ENCODE data around the gene KLC3. TPM values are rescaled to one million over a fixed set of nuclear protein-coding genes. Genes with fewer than 3 reads are reported as not detected.

Gene KLC3
- polyA plus RNA-seq, 1 of the 3 experiments (the other 2 are of a cell fraction) = 1.2 TPM

DNA sequence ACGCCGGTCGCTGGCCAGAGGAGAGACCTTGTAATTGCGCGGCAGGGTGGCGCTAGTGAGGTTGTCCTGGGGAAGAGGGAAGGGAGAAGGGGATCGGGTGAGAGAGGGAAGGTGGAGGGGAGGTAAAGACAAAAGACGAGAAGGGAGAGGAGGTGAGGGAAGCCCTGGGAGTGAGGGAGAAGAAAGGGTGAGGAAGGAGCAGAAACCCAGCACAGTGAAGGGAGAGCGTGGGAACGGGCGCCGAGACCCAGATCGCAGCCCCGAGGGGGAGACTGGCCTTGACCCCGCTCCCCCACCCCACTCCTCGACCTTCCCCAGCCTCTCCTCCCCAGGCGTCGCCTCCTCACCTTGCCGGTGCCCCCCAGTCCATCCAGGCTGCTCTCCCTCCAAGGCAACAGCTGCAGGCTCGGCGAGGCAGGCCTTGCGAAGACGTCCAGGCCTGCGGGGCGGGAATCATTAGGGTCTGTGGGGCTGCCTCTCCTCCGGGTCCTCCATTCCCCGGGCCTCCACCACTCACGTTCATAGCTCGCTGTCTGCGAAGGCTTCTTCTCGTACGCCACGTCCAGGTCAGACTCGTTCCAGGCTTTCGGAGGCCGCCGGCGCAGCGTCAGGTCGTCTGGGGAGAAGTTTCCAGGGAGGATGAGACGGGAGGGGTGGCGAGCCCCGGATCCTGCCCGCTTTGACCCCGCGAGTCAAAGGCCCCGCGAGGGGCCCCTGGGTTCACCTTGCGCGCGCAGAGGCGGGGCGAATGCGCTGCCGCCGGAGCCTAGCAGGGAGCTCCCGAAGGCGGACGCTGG is 55.5 kb downstream of the KLC3 start:
- H3K9ac ChIP-seq = no peak overlapping the region
- H3K27ac ChIP-seq (ENCODE audit: low read depth in 2 of 2, low read length in 1 of 2) = no peak overlapping the region
- H3K36me3 ChIP-seq (replicated peaks in 1 of 2; ENCODE audit: control insufficient read depth in 1 of 2, insufficient read depth in 2 of 2, low read length in 1 of 2) = peaks cover 0 to 13% of the 10 kb centered on the region in 2 experiments
- no peaks in the 10 kb centered on the region for H3K9me3 ChIP-seq
- no peak overlapping the region for H2AFZ ChIP-seq (ENCODE audit: low read depth)
- ChIA-PET POLR2A (no interaction called here), CTCF (no interaction called here)
- TF ChIP-seq MXI1 (IDR thresholded peaks at IDR 0.05; ENCODE audit: low read depth, low read length) = no peak
- TF ChIP-seq, protein P1, sequence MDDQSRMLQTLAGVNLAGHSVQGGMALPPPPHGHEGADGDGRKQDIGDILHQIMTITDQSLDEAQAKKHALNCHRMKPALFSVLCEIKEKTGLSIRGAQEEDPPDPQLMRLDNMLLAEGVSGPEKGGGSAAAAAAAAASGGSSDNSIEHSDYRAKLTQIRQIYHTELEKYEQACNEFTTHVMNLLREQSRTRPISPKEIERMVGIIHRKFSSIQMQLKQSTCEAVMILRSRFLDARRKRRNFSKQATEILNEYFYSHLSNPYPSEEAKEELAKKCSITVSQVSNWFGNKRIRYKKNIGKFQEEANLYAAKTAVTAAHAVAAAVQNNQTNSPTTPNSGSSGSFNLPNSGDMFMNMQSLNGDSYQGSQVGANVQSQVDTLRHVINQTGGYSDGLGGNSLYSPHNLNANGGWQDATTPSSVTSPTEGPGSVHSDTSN (IDR thresholded peaks at IDR 0.05) = no peak
- TF ChIP-seq RXRA (IDR thresholded peaks at IDR 0.05; ENCODE audit: borderline replicate concordance, low read depth) = no peak
- TF ChIP-seq FOXJ3 (CRISPR knock-in tag; IDR thresholded peaks at IDR 0.05) = no peak
- no peak for TF ChIP-seq FOSL2 (IDR thresholded peaks at IDR 0.05; ENCODE audit: borderline replicate concordance, low read depth)
- TF ChIP-seq GABPA (IDR thresholded peaks at IDR 0.05; ENCODE audit: low read depth) = no peak
- no peak for TF ChIP-seq RAD21 (IDR thresholded peaks at IDR 0.05; ENCODE audit: low read length)
- TF ChIP-seq, protein P2, sequence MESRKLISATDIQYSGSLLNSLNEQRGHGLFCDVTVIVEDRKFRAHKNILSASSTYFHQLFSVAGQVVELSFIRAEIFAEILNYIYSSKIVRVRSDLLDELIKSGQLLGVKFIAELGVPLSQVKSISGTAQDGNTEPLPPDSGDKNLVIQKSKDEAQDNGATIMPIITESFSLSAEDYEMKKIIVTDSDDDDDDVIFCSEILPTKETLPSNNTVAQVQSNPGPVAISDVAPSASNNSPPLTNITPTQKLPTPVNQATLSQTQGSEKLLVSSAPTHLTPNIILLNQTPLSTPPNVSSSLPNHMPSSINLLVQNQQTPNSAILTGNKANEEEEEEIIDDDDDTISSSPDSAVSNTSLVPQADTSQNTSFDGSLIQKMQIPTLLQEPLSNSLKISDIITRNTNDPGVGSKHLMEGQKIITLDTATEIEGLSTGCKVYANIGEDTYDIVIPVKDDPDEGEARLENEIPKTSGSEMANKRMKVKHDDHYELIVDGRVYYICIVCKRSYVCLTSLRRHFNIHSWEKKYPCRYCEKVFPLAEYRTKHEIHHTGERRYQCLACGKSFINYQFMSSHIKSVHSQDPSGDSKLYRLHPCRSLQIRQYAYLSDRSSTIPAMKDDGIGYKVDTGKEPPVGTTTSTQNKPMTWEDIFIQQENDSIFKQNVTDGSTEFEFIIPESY (IDR thresholded peaks at IDR 0.05; ENCODE audit: borderline replicate concordance, low read depth) = no peak
- no peak for TF ChIP-seq RFX5 (IDR thresholded peaks at IDR 0.05; ENCODE audit: low read length)
- H3K27me3 ChIP-seq (ENCODE audit: insufficient read depth) = no peaks in the 10 kb centered on the region
- peaks cover 31% of the 10 kb centered on the region; the same call in 1 of the 2 replicates for H3K79me2 ChIP-seq (ENCODE audit: insufficient read depth)
- H3K9me2 ChIP-seq = no peaks in the 10 kb centered on the region
- H4K20me1 ChIP-seq (ENCODE audit: insufficient read depth) = no peaks in the 10 kb centered on the region
- no peaks in the 10 kb centered on the region for H3F3A ChIP-seq (replicated peaks; ENCODE audit: insufficient read depth)
- WGBS (ENCODE audit: low lambda C conversion rate) = 94% methylated on average over 54 of the region's 59 CpGs
- no peaks in the 10 kb centered on the region; a peak in 1 of 4 replicates for H3K4me1 ChIP-seq (ENCODE audit: control insufficient read depth in 1 of 2, insufficient read depth in 2 of 2, low read depth in 1 of 2, low read length in 1 of 2)
- no peak overlapping the region for H3K4me2 ChIP-seq
- no peak overlapping the region for H3K4me3 ChIP-seq (ENCODE audit: low read depth in 2 of 2, low read length in 1 of 2)
- no peak for DNase-seq

DNA sequence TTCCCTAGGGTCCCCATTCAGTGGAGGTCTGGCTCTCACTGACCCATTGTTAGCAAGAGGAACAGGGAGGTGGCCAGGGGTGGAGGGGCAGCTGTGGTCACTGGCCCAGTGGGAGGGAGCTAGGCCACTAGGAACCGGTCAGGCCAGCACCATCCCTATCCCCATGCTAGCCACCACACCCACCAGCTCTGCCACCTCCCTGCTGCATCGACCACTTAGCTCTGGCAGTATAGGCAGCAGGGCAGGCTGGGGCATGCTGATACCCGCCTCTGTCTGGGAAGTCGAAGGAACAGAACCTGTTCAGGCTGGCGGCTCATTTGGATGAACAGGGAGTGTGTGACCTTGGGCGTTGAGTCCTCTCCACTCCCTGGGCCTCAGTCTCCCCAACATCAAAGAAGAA is 59.6 kb downstream of the KLC3 start:
- Histone ChIP-seq H3K9me3 (no peaks in the 10 kb centered on the region), H3K9ac (no peak overlapping the region), H4K20me1 (ENCODE audit: insufficient read depth) (no peaks in the 10 kb centered on the region), H3K27ac (ENCODE audit: low read depth in 2 of 2, low read length in 1 of 2) (no peak overlapping the region), H2AFZ (ENCODE audit: low read depth) (no peak overlapping the region), H3K9me2 (no peaks in the 10 kb centered on the region), H3K79me2 (ENCODE audit: insufficient read depth) (peaks cover 70% of the 10 kb centered on the region), H3K4me3 (ENCODE audit: low read depth in 2 of 2, low read length in 1 of 2) (no peak overlapping the region), H3K4me2 (no peak overlapping the region), H3K27me3 (ENCODE audit: insufficient read depth) (no peaks in the 10 kb centered on the region), H3K4me1 (ENCODE audit: control insufficient read depth in 1 of 2, insufficient read depth in 2 of 2, low read depth in 1 of 2, low read length in 1 of 2) (peaks cover 12 to 17% of the 10 kb centered on the region in 2 experiments; a peak in 3 of 4 replicates), H3F3A (replicated peaks; ENCODE audit: insufficient read depth) (peaks cover 3% of the 10 kb centered on the region), H3K36me3 (replicated peaks in 1 of 2; ENCODE audit: control insufficient read depth in 1 of 2, insufficient read depth in 2 of 2, low read length in 1 of 2) (peaks cover 0 to 7% of the 10 kb centered on the region in 2 experiments)
- WGBS (ENCODE audit: low lambda C conversion rate) = 94% methylated on average over 6 of the region's 6 CpGs
- DNase-seq = no peak
- CTCF ChIA-PET = no interaction called here
- POLR2A ChIA-PET = no interaction called here
- TF ChIP-seq FOXJ3 (CRISPR knock-in tag; IDR thresholded peaks at IDR 0.05) (no peak), POLR2AphosphoS5 (IDR thresholded peaks at IDR 0.05; ENCODE audit: low read depth, low read length) (no peak), SMC3 (IDR thresholded peaks at IDR 0.05; ENCODE audit: low read depth, low read length) (no peak), RAD21 (IDR thresholded peaks at IDR 0.05; ENCODE audit: low read length) (no peak), EZH2phosphoT487 (IDR thresholded peaks at IDR 0.05; ENCODE audit: borderline replicate concordance, low read depth) (no peak), SIN3A (IDR thresholded peaks at IDR 0.05; ENCODE audit: borderline replicate concordance, low read depth, low read length) (no peak), RFX5 (IDR thresholded peaks at IDR 0.05; ENCODE audit: low read length) (no peak), ELF1 (IDR thresholded peaks at IDR 0.05) (no peak), NFIC (IDR thresholded peaks at IDR 0.05; ENCODE audit: borderline replicate concordance) (no peak), TEAD4 (IDR thresholded peaks at IDR 0.05; ENCODE audit: borderline replicate concordance, insufficient read depth) (no peak), TCF12 (IDR thresholded peaks at IDR 0.05) (no peak)
- TF ChIP-seq, protein P3, sequence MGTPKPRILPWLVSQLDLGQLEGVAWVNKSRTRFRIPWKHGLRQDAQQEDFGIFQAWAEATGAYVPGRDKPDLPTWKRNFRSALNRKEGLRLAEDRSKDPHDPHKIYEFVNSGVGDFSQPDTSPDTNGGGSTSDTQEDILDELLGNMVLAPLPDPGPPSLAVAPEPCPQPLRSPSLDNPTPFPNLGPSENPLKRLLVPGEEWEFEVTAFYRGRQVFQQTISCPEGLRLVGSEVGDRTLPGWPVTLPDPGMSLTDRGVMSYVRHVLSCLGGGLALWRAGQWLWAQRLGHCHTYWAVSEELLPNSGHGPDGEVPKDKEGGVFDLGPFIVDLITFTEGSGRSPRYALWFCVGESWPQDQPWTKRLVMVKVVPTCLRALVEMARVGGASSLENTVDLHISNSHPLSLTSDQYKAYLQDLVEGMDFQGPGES (IDR thresholded peaks at IDR 0.05; ENCODE audit: low read depth, low read length) = no peak
- TF ChIP-seq, protein P4, sequence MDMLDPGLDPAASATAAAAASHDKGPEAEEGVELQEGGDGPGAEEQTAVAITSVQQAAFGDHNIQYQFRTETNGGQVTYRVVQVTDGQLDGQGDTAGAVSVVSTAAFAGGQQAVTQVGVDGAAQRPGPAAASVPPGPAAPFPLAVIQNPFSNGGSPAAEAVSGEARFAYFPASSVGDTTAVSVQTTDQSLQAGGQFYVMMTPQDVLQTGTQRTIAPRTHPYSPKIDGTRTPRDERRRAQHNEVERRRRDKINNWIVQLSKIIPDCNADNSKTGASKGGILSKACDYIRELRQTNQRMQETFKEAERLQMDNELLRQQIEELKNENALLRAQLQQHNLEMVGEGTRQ (IDR thresholded peaks at IDR 0.05; ENCODE audit: borderline replicate concordance, low read depth, low read length) = no peak
- TF ChIP-seq, protein P5, sequence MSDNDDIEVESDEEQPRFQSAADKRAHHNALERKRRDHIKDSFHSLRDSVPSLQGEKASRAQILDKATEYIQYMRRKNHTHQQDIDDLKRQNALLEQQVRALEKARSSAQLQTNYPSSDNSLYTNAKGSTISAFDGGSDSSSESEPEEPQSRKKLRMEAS (IDR thresholded peaks at IDR 0.05; ENCODE audit: low read depth) = no peak

Data from SK-N-SH (cell line).